Stimulated activated CD4-positive, alpha-beta T cell treated with anti-CD3 and anti-CD28 coated beads, Interleukin-4, amount 100 ng/mL, for 1 hour (primary cell): ENCODE data around the gene NCK2.

ENCODE experiments used
- DNase-seq: peaks from one replicate; pipeline ENCODE4 v3.0.0-alpha.2; 2020

The NCK2 gene

GRCh38 chr2:105744909-105745853 is at the start of gene NCK2:
Gene NCK2 (plus strand): TSS chr2:105744912. CDS start chr2:105855064, 110,152 bp downstream.
- peak; percentile 38 for DNase-seq

GRCh38 chr2:105697781-105698449 is 46.8 kb upstream of the NCK2 start:
- no peak for DNase-seq

GRCh38 chr2:105698820-105699219 is 45.9 kb upstream of the NCK2 start:
- no peak for DNase-seq

DNA sequence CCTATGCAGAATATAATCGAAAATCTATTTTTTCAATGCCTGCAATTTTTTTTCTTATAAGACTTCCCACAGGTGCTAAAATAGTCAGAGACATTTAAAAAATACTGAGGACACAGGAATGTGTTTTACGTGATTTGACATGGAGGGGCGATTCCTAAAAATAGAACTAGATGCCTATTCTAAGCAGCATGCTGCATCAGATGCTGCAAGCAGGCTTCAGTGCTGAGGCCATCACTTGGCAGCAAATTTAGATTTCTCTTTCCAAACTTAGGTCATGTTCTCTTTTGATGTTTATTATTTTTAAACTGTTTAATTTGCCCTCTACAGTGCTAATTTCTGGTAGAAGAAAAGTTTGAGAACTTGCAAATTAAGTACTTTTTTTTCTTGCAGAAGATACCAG is 43.7 kb upstream of the NCK2 start:
- no peak for DNase-seq

- DNase-seq: no peak
Observed at GRCh38 chr2:105708697-105709096, 36.0 kb upstream of the NCK2 start.

DNA sequence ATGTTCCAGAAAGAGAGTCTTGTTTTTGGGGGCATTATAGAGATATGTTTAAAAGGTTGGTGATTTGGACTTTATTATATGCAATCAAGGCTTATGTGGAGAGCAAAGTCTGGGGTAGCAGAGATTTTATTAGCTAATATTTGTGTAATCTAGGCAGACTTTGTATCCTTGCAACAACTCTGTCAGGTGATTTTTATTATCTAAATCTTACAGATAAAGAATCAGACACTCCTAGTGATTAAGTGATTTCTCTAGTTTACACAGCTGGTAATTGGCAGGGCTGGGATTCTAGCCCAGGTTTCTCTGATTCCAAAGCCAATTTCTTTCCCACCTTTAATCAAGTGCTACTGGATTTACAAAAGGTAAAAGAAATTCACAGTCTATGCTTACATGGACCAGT is 33.3 kb upstream of the NCK2 start:
- no peak for DNase-seq

- no peak for DNase-seq
Observed at GRCh38 chr2:105712166-105712915, 32.4 kb upstream of the NCK2 start.

- no peak for DNase-seq
Observed at GRCh38 chr2:105712981-105713596, 31.6 kb upstream of the NCK2 start.

DNA sequence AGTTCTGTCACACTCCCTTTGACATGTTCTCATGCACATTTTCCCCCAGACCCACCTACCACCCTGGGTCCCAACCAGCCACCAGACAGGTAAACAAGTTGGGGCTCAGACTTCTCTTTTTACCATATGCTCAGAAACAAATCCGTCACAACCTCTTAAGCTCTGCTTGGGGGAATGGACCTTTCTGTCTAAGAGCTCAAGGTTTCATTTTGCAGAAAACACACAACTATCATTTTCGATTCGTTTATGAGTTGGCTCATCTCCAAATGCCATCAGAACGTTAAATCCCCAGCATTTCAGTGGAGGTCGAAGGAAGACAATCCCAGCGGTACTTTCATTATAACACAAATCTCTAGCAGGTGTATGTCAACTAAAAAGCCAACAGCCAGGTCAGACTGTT is 30.6 kb upstream of the NCK2 start:
- no peak for DNase-seq

- no peak for DNase-seq
Observed at GRCh38 chr2:105718846-105719481, 25.7 kb upstream of the NCK2 start.

DNA sequence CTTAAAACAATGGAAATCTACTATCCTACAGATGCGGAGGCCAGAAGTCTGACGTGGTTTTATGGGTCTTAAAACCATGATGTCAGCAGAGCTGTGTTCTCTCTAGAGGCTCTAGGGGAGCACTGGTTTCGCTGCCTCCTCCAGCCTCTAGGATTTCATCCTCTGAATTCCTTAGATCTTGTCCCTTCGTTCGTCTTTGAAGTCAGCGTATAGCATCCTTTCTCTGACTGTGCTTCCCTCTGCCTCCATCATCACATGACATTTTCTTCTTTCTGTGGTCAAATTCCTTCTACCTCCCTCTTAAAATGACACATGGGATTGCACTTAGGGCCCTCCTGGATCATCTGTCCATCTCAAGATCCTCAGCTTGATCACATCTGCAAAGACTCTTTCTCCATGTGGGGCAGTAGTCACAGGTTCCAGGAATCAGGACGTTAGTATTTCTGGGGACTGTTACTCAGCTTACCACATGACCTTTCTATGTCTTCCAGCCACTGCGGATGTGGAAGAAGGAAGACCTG is 22.7 kb upstream of the NCK2 start:
- no peak for DNase-seq

DNA sequence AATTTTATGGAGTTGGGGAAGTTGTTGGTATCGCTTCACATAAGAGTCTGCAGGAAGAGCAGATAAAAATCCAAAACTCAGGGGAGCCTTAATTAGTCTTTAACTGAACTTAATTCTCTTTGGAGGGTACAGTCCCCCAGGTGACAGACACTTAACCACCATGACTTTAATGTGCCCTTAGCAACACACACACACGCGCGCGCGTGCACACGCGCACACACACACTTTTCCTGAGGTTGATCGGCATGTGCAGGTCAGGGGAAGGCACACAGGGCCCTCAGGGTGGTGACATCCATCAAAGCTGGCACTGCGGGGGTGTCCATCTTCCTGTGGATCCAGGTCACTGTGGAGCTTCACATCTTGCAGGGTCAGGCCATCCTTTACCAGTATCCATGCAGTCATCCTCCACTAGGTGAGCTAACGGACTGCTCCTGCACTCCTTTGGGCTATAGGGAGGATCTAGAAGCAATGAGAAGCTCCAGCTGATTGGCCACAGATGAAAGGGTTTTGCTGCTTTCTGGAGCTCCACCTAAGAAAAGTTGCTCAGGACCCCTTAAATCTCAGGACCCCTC is 21.9 kb upstream of the NCK2 start:
- DNase-seq: no peak

- DNase-seq: no peak
Observed at GRCh38 chr2:105723431-105723830, 21.3 kb upstream of the NCK2 start.

- no peak for DNase-seq
Observed at GRCh38 chr2:105725388-105725787, 19.3 kb upstream of the NCK2 start.

- no peak for DNase-seq
Observed at GRCh38 chr2:105730170-105730569, 14.5 kb upstream of the NCK2 start.

- DNase-seq: no peak
Observed at GRCh38 chr2:105731511-105731910, 13.2 kb upstream of the NCK2 start.

DNA sequence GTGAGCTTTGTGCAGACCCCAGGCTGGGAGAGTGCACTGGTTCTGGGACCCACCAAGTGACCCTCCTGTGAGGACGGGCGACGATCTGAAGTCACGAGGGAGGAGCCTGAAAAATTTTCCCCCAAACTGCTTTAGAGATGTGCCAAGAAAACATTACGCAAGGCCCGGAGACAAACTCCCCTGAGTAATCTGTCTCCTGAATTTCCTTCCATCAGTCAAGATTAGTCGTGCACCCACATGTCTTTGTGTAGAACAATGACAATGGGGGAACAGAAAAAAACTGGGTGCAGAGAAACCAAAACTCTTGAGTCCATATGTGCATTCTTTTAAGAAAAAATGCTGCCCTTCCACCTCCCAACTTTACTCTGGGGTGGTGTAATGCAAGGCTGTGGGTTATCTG is 12.6 kb upstream of the NCK2 start:
- DNase-seq: no peak

GRCh38 chr2:105732955-105733607 is 11.6 kb upstream of the NCK2 start:
- no peak for DNase-seq

DNA sequence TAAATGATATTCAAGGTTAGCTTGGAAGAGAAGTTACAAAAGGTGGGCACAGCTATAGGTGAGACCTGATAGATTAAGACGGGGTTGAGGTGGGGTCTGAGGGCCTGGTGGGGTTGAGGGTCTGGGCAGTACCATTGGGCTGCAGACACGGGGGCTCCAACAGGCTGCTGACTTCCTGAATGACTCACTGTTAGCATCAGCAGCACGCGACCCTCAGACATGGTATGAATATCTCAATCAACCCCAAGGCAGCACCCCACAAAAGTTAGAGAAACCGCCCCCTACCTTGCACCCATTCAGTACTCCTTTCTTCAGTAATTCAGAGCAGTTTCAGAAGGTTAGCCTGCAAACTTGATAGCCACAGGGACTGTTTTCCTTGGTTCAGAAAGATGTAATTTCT is 10.8 kb upstream of the NCK2 start:
- DNase-seq: no peak

- DNase-seq: no peak
Observed at GRCh38 chr2:105734762-105735538, 9.8 kb upstream of the NCK2 start.

- no peak for DNase-seq
Observed at GRCh38 chr2:105736145-105736544, 8.6 kb upstream of the NCK2 start.
